Activated naive CD8-positive, alpha-beta T cell (primary cell): ENCODE data around the gene BCAS3.

Source experiments
- H3K27ac Mint-ChIP-seq: one replicate; pipeline ENCODE4 v1.8.0; 2021; ENCODE audit warnings: mixed read lengths
- H3K27me3 Mint-ChIP-seq: one replicate; pipeline ENCODE4 v1.8.0; 2021; ENCODE audit warnings: mixed read lengths
- H3K36me3 Mint-ChIP-seq: one replicate; pipeline ENCODE4 v1.8.0; 2021; ENCODE audit warnings: mixed read lengths
- H3K4me1 Mint-ChIP-seq: one replicate; pipeline ENCODE4 v1.8.0; 2021; ENCODE audit warnings: low read depth, mixed read lengths
- H3K4me3 Mint-ChIP-seq: one replicate; pipeline ENCODE4 v1.8.0; 2021; ENCODE audit warnings: mild to moderate bottlenecking, mixed read lengths
- H3K9me3 Mint-ChIP-seq: one replicate; pipeline ENCODE4 v1.8.0; 2021; ENCODE audit warnings: low read depth, mixed read lengths

BCAS3 gene

GRCh38 chr17:61267847-61268246 is 590.2 kb downstream of the BCAS3 start:
- Mint-ChIP-seq H3K27me3 (no peaks in the 10 kb centered on the region), H3K9me3 (no peaks in the 10 kb centered on the region), H3K27ac (no peak overlapping the region), H3K4me3 (no peak overlapping the region), H3K4me1 (no peaks in the 10 kb centered on the region), H3K36me3 (peaks cover 2% of the 10 kb centered on the region)

GRCh38 chr17:61275395-61275794 is 597.7 kb downstream of the BCAS3 start:
- peaks cover 13% of the 10 kb centered on the region for H3K36me3 Mint-ChIP-seq
- H3K4me1 Mint-ChIP-seq: peaks cover 3% of the 10 kb centered on the region
- no peaks in the 10 kb centered on the region for H3K27me3 Mint-ChIP-seq
- no peak overlapping the region for H3K27ac Mint-ChIP-seq
- H3K4me3 Mint-ChIP-seq: no peak overlapping the region
- no peaks in the 10 kb centered on the region for H3K9me3 Mint-ChIP-seq

GRCh38 chr17:61276806-61277205 is 599.2 kb downstream of the BCAS3 start:
- H3K4me3 Mint-ChIP-seq: no peak overlapping the region
- H3K27me3 Mint-ChIP-seq: no peaks in the 10 kb centered on the region
- H3K36me3 Mint-ChIP-seq: peaks cover 13% of the 10 kb centered on the region
- H3K9me3 Mint-ChIP-seq: no peaks in the 10 kb centered on the region
- H3K27ac Mint-ChIP-seq: no peak overlapping the region
- peaks cover 3% of the 10 kb centered on the region for H3K4me1 Mint-ChIP-seq

GRCh38 chr17:61279476-61280145 is 602.0 kb downstream of the BCAS3 start:
- no peak overlapping the region for H3K27ac Mint-ChIP-seq
- H3K9me3 Mint-ChIP-seq: no peaks in the 10 kb centered on the region
- peaks cover 15% of the 10 kb centered on the region for H3K36me3 Mint-ChIP-seq
- no peak overlapping the region for H3K4me3 Mint-ChIP-seq
- H3K27me3 Mint-ChIP-seq: no peaks in the 10 kb centered on the region
- peaks cover 3% of the 10 kb centered on the region for H3K4me1 Mint-ChIP-seq

GRCh38 chr17:61280338-61280737 is 602.7 kb downstream of the BCAS3 start:
- Mint-ChIP-seq H3K27ac (no peak overlapping the region), H3K4me1 (peaks cover 3% of the 10 kb centered on the region), H3K9me3 (no peaks in the 10 kb centered on the region), H3K27me3 (no peaks in the 10 kb centered on the region), H3K4me3 (no peak overlapping the region), H3K36me3 (peaks cover 11% of the 10 kb centered on the region)

GRCh38 chr17:61280851-61281250 is 603.2 kb downstream of the BCAS3 start:
- Mint-ChIP-seq H3K9me3 (no peaks in the 10 kb centered on the region), H3K27ac (no peak overlapping the region), H3K4me3 (no peak overlapping the region), H3K36me3 (peaks cover 8% of the 10 kb centered on the region), H3K4me1 (peaks cover 3% of the 10 kb centered on the region), H3K27me3 (no peaks in the 10 kb centered on the region)

GRCh38 chr17:61282377-61282776 is 604.7 kb downstream of the BCAS3 start:
- no peak overlapping the region for H3K4me3 Mint-ChIP-seq

GRCh38 chr17:61283043-61283442 is 605.4 kb downstream of the BCAS3 start:
- peaks cover 5% of the 10 kb centered on the region for H3K36me3 Mint-ChIP-seq
- no peaks in the 10 kb centered on the region for H3K9me3 Mint-ChIP-seq
- peaks cover 3% of the 10 kb centered on the region for H3K4me1 Mint-ChIP-seq

More at GRCh38 chr17:61282377-61282776, 604.7 kb downstream of the BCAS3 start:
- H3K9me3 Mint-ChIP-seq: no peaks in the 10 kb centered on the region
- H3K27ac Mint-ChIP-seq: no peak overlapping the region
- peaks cover 3% of the 10 kb centered on the region for H3K4me1 Mint-ChIP-seq
- H3K36me3 Mint-ChIP-seq: peaks cover 8% of the 10 kb centered on the region
- H3K27me3 Mint-ChIP-seq: no peaks in the 10 kb centered on the region

GRCh38 chr17:61284174-61284573 is 606.5 kb downstream of the BCAS3 start:
- Mint-ChIP-seq H3K4me1 (peaks cover 3% of the 10 kb centered on the region), H3K4me3 (no peak overlapping the region), H3K36me3 (peaks cover 5% of the 10 kb centered on the region), H3K27me3 (no peaks in the 10 kb centered on the region), H3K27ac (no peak overlapping the region), H3K9me3 (no peaks in the 10 kb centered on the region)

More at GRCh38 chr17:61283043-61283442, 605.4 kb downstream of the BCAS3 start:
- no peaks in the 10 kb centered on the region for H3K27me3 Mint-ChIP-seq
- H3K27ac Mint-ChIP-seq: no peak overlapping the region
- H3K4me3 Mint-ChIP-seq: no peak overlapping the region

GRCh38 chr17:61284746-61285145 is 607.1 kb downstream of the BCAS3 start:
- peaks cover 5% of the 10 kb centered on the region for H3K36me3 Mint-ChIP-seq
- no peak overlapping the region for H3K27ac Mint-ChIP-seq
- H3K4me1 Mint-ChIP-seq: peaks cover 2% of the 10 kb centered on the region
- no peaks in the 10 kb centered on the region for H3K27me3 Mint-ChIP-seq
- no peak overlapping the region for H3K4me3 Mint-ChIP-seq
- H3K9me3 Mint-ChIP-seq: no peaks in the 10 kb centered on the region

- no peaks in the 10 kb centered on the region for H3K27me3 Mint-ChIP-seq
- no peak overlapping the region for H3K4me3 Mint-ChIP-seq
- no peak overlapping the region for H3K27ac Mint-ChIP-seq
- no peaks in the 10 kb centered on the region for H3K9me3 Mint-ChIP-seq
- H3K4me1 Mint-ChIP-seq: no peaks in the 10 kb centered on the region
- H3K36me3 Mint-ChIP-seq: peaks cover 5% of the 10 kb centered on the region
Observed at GRCh38 chr17:61285526-61286320, 608.1 kb downstream of the BCAS3 start.

GRCh38 chr17:61286449-61286848 is 608.8 kb downstream of the BCAS3 start:
- Mint-ChIP-seq H3K36me3 (peaks cover 5% of the 10 kb centered on the region), H3K4me3 (no peak overlapping the region), H3K4me1 (no peaks in the 10 kb centered on the region), H3K27me3 (no peaks in the 10 kb centered on the region), H3K9me3 (no peaks in the 10 kb centered on the region), H3K27ac (no peak overlapping the region)

GRCh38 chr17:61289408-61290385 is 612.0 kb downstream of the BCAS3 start:
- H3K4me3 Mint-ChIP-seq: no peak overlapping the region
- peaks cover 3% of the 10 kb centered on the region for H3K36me3 Mint-ChIP-seq
- H3K27ac Mint-ChIP-seq: no peak overlapping the region
- no peaks in the 10 kb centered on the region for H3K27me3 Mint-ChIP-seq
- H3K4me1 Mint-ChIP-seq: no peaks in the 10 kb centered on the region
- H3K9me3 Mint-ChIP-seq: no peaks in the 10 kb centered on the region

GRCh38 chr17:61291451-61292285 is 614.0 kb downstream of the BCAS3 start:
- Mint-ChIP-seq H3K27me3 (no peaks in the 10 kb centered on the region), H3K36me3 (peaks cover 6% of the 10 kb centered on the region), H3K4me1 (no peaks in the 10 kb centered on the region), H3K27ac (no peak overlapping the region), H3K9me3 (no peaks in the 10 kb centered on the region), H3K4me3 (no peak overlapping the region)
